Measurements from ENCODE around the gene GAGE1. TPM values are rescaled to one million over a fixed set of nuclear protein-coding genes. Genes with fewer than 3 reads are reported as not detected.

GAGE1 gene
- total RNA-seq: not detected in 2 replicates

GRCh38 chrX:49598720-49599119, at the start of gene GAGE1:
TSS of gene GAGE1 (plus strand) at chrX:49599020. CDS start at chrX:49600175, 1,155 bp downstream.

GRCh38 chrX:49550989-49551388, 47.8 kb upstream of the GAGE1 start, which contains the start of gene GAGE12E:
TSS of gene GAGE12E (plus strand) at chrX:49551289. CDS start at chrX:49552444, 1,155 bp downstream.

GRCh38 chrX:49560542-49560941, 38.3 kb upstream of the GAGE1 start, which contains the start of gene GAGE12F:
TSS of gene GAGE12F (plus strand) at chrX:49560842. CDS start at chrX:49561997, 1,155 bp downstream.

GRCh38 chrX:49570100-49570499, 28.7 kb upstream of the GAGE1 start, which contains the start of gene GAGE12G:
TSS of gene GAGE12G (plus strand) at chrX:49570400. CDS start at chrX:49571555, 1,155 bp downstream.

GRCh38 chrX:49579649-49580048, 19.2 kb upstream of the GAGE1 start, which contains the start of gene GAGE12H:
TSS of gene GAGE12H (plus strand) at chrX:49579949. CDS start at chrX:49581104, 1,155 bp downstream.

GRCh38 chrX:49589196-49589595, 9.6 kb upstream of the GAGE1 start, which contains the start of gene GAGE2A:
TSS of gene GAGE2A (plus strand) at chrX:49589496. CDS start at chrX:49590651, 1,155 bp downstream.

Other genes starting within 250 kb of the GAGE1 start
- not detected in 2 replicates for gene GAGE12C, start 66.8 kb upstream of the GAGE1 start, total RNA-seq
- gene GAGE12D, start 57.3 kb upstream of the GAGE1 start, total RNA-seq: not detected in 2 replicates
- not detected in 2 replicates for gene GAGE12E, start 47.7 kb upstream of the GAGE1 start, total RNA-seq
- gene GAGE12F, start 38.2 kb upstream of the GAGE1 start, total RNA-seq: not detected in 2 replicates
- gene GAGE12G, start 28.6 kb upstream of the GAGE1 start, total RNA-seq: not detected in 2 replicates
- not detected in 2 replicates for gene GAGE12H, start 19.1 kb upstream of the GAGE1 start, total RNA-seq
- not detected in 2 replicates for gene GAGE2A, start 9.5 kb upstream of the GAGE1 start, total RNA-seq
- not detected in 2 replicates for gene PAGE1, start 97.0 kb downstream of the GAGE1 start, total RNA-seq
- not detected in 2 replicates for gene PAGE4, start 230.3 kb downstream of the GAGE1 start, total RNA-seq

All from endothelial cell of coronary artery (primary cell).